GM20000 (cell line): ENCODE results near the gene SLC13A3.

Experiments
- DNase-seq: peaks from one replicate; pipeline ENCODE4 v3.0.0; 2012; ENCODE audit warnings: low spot score
- TF ChIP-seq, protein P1 (sequence below): IDR thresholded peaks from 2 replicates; pipeline ENCODE4 v1.5.1; 2012; ENCODE audit warnings: mild to moderate bottlenecking, control low read depth; ENCODE audit errors: extremely low read depth, missing control alignments

SLC13A3 gene

DNA sequence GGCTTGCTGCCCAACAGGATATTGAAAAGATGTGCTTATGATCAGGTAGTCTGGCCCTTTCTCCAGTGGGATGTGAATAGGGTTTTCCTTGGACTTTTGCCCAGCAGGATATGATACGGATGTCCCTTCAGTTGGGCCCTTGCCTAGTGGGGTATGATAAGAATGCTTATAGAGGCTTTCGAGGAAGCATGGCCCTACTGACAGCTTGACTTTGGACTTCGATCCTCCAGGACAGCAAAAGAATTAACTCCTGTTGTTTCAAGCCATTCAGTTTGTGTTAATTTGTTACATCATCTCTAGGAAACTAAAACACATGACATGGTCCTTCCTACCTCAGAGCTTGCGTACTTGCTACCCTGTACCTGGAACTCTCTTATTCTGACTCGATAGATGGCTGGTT is 128.2 kb downstream of the SLC13A3 start:
- TF ChIP-seq, protein P1, sequence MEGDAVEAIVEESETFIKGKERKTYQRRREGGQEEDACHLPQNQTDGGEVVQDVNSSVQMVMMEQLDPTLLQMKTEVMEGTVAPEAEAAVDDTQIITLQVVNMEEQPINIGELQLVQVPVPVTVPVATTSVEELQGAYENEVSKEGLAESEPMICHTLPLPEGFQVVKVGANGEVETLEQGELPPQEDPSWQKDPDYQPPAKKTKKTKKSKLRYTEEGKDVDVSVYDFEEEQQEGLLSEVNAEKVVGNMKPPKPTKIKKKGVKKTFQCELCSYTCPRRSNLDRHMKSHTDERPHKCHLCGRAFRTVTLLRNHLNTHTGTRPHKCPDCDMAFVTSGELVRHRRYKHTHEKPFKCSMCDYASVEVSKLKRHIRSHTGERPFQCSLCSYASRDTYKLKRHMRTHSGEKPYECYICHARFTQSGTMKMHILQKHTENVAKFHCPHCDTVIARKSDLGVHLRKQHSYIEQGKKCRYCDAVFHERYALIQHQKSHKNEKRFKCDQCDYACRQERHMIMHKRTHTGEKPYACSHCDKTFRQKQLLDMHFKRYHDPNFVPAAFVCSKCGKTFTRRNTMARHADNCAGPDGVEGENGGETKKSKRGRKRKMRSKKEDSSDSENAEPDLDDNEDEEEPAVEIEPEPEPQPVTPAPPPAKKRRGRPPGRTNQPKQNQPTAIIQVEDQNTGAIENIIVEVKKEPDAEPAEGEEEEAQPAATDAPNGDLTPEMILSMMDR = no peak
- DNase-seq = no peak

DNA sequence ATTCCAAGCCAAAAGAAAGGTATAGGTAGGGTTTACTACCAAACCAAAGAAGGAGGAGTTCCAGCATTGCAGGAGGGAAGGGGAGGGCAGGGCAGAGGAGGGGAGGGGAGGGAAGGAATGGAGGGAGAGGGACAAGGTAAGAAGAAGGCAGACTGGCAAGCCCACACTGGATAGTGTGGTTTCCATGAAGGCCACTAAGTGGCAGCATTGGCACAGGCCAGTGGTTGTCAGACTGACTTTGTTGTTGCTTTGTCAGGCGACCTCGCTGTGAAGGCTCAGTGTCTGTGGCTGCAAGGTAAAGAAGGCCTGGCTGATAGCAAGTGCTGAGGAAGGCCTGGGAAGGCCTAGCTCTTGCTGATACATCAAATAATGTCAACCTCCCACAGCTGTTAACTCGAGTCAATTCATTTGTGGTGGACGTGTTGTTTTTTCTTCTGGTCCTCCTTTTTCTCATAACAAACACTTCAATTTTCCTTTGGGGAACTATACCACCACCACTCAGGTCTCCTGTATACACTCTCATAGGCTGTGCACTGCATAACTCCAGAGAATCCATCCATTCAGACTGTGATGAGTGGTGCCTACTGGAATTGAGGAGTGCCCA is 130.2 kb downstream of the SLC13A3 start:
- TF ChIP-seq, protein P1 = peak; percentile 69
- DNase-seq = peak; percentile 73

DNA sequence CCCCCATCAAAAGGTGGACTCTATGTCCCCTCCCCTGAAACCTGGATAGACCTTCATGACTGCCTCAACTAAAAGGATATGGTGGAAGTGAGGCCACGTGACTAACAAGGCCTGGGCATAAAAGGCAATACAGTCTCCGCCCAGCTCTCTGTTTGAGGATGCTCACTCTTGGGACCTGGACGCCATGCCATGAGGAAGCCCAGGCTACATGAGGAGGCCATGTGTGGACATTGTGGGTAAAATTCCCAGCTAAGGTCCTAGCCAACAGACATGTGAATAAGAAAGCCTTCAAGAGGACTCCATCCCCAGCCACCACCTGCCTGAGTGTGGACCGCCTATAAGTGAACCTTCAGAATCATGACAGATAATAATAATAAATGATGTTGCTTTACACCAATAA is 130.7 kb downstream of the SLC13A3 start:
- TF ChIP-seq, protein P1 = no peak
- no peak for DNase-seq

DNA sequence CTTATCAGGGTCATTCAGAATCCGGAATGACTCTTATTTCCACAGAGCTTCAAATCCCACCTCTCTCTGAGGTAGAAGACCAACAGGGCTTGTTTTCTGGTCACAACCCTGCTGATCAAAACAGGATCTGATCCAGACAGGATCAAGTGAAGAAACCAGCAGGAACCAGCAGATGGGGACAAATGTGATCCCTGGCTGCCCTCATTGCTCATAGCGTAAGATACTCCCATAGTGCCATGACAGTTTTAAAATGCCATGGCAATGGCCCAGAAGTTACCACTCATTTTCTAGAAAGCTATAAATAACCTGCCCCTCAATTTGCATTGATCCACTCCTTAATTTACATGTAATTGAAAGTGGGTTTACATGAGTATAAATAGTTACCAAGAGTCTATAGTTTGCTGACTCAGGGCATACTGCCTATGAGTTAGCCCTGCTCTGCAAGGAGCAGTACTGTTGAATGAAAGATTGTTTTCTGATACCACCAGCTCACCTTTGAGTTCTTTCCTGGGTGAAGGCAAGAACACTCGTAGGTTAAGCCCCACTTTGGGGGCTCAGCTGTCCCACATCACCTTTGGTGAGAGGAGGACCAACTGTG is 131.7 kb downstream of the SLC13A3 start:
- DNase-seq = no peak
- TF ChIP-seq, protein P1 = no peak

DNA sequence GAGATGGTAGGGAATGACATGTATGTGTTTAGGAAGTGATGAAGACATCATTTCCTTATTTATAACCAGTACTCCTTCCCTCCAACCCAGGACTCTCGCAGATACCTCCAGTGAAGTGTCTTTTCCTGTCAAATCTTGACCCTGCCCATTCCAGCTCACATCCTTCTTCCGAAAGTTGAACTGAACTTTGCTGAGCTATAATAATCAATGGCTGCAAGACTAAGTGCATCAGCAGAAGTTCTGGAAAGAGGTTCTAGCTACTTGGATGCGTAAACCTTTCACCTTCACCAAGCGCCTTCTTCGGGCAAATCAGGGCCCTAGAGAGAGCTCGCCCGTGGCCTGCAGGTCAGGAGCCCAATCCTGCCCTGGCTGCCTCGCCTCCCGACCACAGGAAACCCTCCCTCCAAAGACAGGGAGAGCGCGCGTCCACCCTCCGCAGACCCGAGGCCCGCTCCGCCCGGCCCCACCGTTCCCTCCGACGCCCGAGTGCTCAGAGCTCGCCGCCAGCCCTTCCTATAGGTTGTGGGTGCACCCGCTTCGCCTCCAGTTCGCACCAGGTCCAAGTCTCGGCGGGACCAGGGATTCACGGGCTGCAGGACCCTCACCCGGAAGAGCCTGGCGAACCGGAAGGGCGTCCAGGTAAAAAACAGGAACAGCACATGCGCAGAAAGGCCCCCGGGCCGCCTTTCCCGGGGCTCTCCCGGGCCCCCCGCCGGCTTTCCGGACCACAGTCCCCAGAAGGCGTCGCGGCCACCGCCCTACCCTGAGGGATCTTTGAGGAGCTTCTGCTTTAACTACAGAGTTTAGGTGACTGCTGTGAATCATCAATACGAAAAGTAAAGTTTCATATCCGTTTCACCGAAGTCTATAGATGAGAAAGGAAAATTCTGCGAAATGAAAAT is 138.1 kb downstream of the SLC13A3 start, which contains the start of gene ZNF334:
ZNF334 (minus strand) TSS at position 617 of the 902 bp plus-strand sequence. CDS start 1,457 bp downstream, outside the sequence.
- peak; percentile 71 for DNase-seq

DNA sequence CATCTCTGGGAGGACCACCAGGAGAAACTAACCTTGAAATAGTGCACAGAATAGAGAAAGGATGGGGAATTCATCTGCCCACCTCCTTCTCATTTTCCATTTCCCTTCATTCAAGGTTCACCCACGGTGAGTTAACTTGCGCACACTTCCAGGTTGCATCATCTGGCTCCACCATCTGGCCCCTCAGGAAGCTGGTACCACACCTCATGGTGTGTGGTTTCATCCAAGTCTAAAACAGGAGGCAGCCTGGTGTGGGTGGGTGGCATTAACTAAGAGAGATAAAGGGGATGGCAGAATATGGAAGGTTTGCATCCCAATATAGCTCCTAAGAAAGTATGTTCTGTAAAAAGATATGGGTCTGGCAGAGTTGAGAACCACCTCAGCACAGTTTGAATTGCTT is 141.7 kb downstream of the SLC13A3 start:
- TF ChIP-seq, protein P1 = no peak
- no peak for DNase-seq

More for the DNA sequence above, 138.1 kb downstream of the SLC13A3 start, which contains the start of gene ZNF334:
- TF ChIP-seq, protein P1 = no peak
